ENCODE results near the gene GJB4. TPM values are rescaled to one million over a fixed set of nuclear protein-coding genes. Genes with fewer than 3 reads are reported as not detected.
"Not testable (repeated sequence)": the region's sequence is repeated elsewhere in the genome, so short reads cannot be mapped to it uniquely, and the experiment has no call there.

Gene GJB4
- polyA plus RNA-seq, 4 donors, result 0.14 to 0.25 (median 0.16) TPM; not detected in 1

- no peak for DNase-seq (ENCODE audit: low read depth in 4 of 4, low spot score in 2 of 4)
These were observed 13.4 kb upstream of the GJB4 start for GRCh38 chr1:34746101-34746500.

GRCh38 chr1:34746785-34747637, 12.5 kb upstream of the GJB4 start:
- no peak for DNase-seq (ENCODE audit: low read depth in 4 of 4, low spot score in 2 of 4)

- no peak for DNase-seq (ENCODE audit: low read depth in 4 of 4, low spot score in 2 of 4)
These were observed 11.9 kb upstream of the GJB4 start for GRCh38 chr1:34747638-34747941.

GRCh38 chr1:34749992-34750391, 9.5 kb upstream of the GJB4 start:
- DNase-seq (ENCODE audit: low read depth in 4 of 4, low spot score in 2 of 4), result no peak

GRCh38 chr1:34750610-34751009, 8.9 kb upstream of the GJB4 start:
- DNase-seq (ENCODE audit: low read depth in 4 of 4, low spot score in 2 of 4), result no peak

- DNase-seq (ENCODE audit: low read depth in 4 of 4, low spot score in 2 of 4), result no peak
These were observed 6.4 kb upstream of the GJB4 start for GRCh38 chr1:34753163-34753562.

DNA sequence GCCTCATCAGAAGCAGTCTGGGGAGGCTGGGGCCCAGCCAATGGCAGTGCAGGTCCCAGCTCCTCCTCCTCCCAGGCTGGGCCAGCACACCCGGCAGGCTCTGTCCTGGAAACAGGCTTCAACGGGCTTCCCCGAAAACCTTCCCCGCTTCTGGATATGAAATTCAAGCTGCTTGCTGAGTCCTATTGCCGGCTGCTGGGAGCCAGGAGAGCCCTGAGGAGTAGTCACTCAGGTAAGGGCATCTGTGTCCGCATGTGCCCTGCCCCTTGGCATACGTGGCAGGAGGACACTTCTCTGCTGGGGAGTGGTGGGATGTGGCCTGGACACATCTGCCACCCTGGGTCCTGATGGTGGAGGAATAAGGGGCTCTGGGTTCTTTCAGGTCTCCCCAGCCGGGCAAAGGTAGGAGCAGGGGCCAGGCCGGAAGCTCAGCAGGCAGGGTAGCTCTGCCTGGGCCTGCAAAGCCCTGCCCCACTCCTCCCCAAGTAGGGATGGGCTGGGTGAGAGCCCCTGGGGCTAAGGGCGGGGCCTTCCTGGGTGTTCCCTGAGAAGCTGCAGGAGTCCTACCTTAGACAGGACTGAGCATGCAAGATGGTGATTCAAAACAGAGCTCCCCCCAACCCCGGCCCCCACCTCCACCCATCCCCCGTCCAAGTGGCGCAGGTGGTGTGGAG, 4.4 kb upstream of the GJB4 start, which contains the start of gene GJB5:
Gene GJB5 (plus strand): TSS at position 84 of the 674 bp plus-strand sequence. CDS start 2,284 bp downstream, outside the sequence.
- no peak for DNase-seq (ENCODE audit: low read depth in 4 of 4, low spot score in 2 of 4)

- no peak for DNase-seq (ENCODE audit: low read depth in 4 of 4, low spot score in 2 of 4)
These were observed 3.6 kb upstream of the GJB4 start for GRCh38 chr1:34755961-34756360.

GRCh38 chr1:34757386-34757785, 2.2 kb upstream of the GJB4 start:
- DNase-seq (ENCODE audit: low read depth in 4 of 4, low spot score in 2 of 4), result no peak

DNA sequence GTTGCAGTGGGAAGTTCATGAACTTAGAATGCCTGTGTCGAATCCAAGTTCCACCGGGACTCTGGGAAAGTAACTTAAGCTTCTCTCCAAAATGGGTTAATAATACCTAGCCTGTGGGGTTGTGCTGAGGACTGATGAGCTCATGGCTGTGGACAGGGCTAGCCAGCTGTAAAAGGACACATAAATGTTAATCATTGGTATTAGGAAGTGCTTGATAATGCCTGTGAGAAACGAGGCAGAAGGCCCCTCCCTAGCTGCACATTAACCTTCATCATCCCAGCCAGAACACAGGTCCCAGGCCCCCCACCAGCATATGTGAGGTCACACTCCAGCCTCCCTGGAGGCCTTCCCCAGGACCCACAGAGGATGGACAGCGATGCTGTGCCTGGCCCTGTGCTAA, 789 bp upstream of the GJB4 start:
- DNase-seq (ENCODE audit: low read depth in 4 of 4, low spot score in 2 of 4), result no peak

- DNase-seq (ENCODE audit: low read depth in 4 of 4, low spot score in 2 of 4), result no peak
These were observed 1.7 kb downstream of the GJB4 start for GRCh38 chr1:34761176-34761761.

- DNase-seq (ENCODE audit: low read depth in 4 of 4, low spot score in 2 of 4), result no peak
These were observed 2.3 kb downstream of the GJB4 start for GRCh38 chr1:34761776-34762307.

GRCh38 chr1:34762474-34763141, 3.1 kb downstream of the GJB4 start:
- no peak for DNase-seq (ENCODE audit: low read depth in 4 of 4, low spot score in 2 of 4)

DNA sequence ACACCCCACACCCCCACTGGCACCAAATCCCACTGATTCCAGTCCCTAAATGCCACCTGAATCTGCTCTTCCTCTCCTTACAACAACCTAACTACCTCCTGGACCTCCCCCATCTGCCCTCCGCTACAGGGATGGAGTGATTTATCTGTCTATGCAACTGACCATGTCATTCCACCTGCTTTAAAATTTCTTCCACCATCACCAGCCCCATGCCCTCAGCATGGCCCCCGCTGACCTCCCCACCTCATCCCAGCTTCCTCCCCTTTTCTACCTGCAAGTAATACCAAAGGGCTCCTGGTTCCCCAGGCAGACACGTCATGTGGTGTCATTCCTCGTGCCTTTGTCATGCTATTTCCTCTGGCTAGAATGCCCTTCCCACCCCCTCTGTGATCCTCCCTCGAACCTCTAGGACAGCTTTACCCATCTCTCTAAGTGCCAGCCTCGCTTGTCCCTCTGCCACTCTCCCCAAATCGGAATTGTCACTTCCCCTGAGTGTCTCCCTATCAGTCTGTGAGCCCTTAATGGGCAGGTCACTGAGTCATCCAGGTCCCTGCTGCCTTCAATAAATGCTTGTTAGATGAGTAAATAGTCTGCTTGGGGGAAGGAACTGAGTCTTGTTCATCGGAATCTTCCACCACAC, 3.7 kb downstream of the GJB4 start:
- DNase-seq (ENCODE audit: low read depth in 4 of 4, low spot score in 2 of 4), result no peak

- no peak for DNase-seq (ENCODE audit: low read depth in 4 of 4, low spot score in 2 of 4)
These were observed 9.3 kb downstream of the GJB4 start for GRCh38 chr1:34768856-34769255.

DNA sequence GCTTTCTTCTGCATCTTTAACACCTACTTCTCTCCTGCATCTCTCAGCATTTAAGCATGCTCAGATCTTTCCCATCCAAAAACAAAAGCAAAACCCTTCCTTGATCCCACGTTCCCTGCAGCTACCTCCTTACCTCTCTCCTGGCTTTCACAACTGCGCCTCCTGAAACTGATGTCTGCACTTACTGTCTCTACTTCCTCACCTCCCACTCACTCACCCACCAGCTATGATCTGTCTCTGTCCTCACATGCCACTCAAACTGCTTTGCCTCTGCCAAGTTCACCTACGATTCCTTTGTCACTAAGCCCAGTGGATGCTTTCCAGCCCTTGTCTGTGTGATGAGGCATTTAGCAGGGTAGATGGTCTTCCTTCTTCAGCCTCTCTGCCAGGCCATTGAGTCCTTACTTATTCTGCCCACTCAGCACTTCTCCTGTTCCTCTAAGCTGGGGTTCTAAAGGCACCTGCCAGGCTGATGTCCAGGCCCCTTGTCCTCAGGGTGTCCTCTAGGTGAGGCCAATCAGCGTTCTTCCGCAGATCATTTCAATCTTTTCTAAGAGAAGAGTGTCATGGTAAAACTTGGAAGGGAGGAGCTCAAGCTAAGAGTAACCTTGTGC, 11.5 kb downstream of the GJB4 start:
- no peak for DNase-seq (ENCODE audit: low read depth in 4 of 4, low spot score in 2 of 4)

DNA sequence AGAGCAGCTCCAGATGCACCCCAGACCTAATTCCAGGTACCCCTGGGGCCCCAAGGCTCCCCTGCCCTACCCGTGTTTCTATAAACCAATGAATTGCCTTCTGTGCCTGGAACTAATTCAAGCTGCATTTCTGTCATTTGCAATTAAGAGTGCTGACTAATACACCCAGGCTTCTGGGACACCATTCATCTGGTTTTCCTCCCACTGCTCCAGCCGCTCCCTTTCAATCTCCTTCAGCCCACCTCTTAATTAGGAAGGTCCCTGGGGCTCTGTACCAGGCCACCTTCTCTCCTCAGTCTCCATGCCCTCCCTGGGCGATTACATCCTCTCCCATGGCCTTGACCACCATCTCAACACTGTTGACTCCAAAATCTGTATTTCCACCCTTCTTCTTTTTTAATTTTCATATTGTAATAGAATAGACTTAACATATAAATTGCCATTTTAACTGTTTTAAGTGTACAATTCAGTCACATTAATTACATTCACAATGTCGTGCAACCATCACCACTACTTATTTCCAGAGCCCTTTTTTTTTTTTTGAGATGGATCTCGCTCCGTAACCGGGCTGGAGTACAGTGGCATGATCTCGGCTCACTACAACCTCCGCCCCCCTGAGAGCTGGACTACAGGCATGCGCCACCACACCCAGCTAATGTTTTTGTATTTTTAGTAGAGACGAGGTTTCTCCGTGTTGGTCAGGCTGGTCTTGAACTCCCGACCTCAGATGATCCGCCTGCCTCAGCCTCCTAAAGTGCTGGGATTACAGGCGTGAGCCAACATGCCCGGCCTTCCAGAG, 12.2 kb downstream of the GJB4 start:
- DNase-seq (ENCODE audit: low read depth in 4 of 4, low spot score in 2 of 4), result no peak

GRCh38 chr1:34773114-34773513, 13.6 kb downstream of the GJB4 start:
- not testable (repeated sequence) for DNase-seq (ENCODE audit: low read depth in 4 of 4, low spot score in 2 of 4)

DNA sequence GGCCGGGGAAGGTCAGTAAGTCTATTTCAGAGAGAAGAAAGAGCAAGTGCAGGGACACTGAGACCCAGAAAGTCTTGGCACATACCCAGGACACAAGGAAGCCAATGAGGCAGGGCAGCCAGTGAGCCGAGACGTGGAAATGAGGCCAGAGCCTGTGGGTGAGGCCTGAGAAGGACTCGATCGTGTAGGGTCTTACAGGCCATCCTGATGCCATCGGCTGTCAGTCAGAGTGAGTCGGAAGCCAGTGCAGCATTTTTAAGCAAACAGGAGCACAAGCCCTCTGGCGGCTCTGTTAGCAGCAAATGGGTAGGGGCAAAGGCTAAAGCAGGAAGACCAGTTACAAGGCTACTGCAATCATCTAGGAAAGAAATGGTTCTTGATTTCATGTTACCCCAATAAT, 15.4 kb downstream of the GJB4 start:
- DNase-seq (ENCODE audit: low read depth in 4 of 4, low spot score in 2 of 4), result no peak
